Spleen (tissue), 7 donors: ENCODE data around the gene SREBF2.

Experiments used
- CTCF ChIP-seq, 11 experiments: fragments of 200-600 bp in 7 of 11; fragments of 450-650 bp in 4 of 11; sonication (generic) in 4 of 11; IDR thresholded peaks in 8 of 11; conservative IDR thresholded peaks in 3 of 11; 1 replicate in 7 of 11; 2 replicates in 4 of 11; pipeline versions ENCODE4 v1.4.0 to v1.8.0; 2016 to 2021; ENCODE audit warnings: antibody characterized with exemption in 11 of 11, inconsistent platforms in 4 of 11, mild to moderate bottlenecking in 1 of 11
- POLR2A ChIP-seq, 3 donors: fragments of 450-650 bp; IDR thresholded peaks; one replicate each; pipeline ENCODE4 v1.5.1; 2017; ENCODE audit warnings: antibody characterized with exemption in 3 of 3, mild to moderate bottlenecking in 1 of 3
- donor health status: DM: no; HTN: no; CAD: no; lungs with moderate emphysema.
- donor health status: DM: no; HTN: no; CAD: no.
- donor health status: DM: no; HTN: no; CAD: no.

- TF ChIP-seq CTCF (IDR thresholded peaks at IDR 0.05 in 8 of 11, conservative IDR thresholded peaks at IDR 0.05 in 3 of 11) (no peak), POLR2A (IDR thresholded peaks at IDR 0.05) (no peak)
Observed at GRCh38 chr22:41818011-41818410, 14.9 kb upstream of the SREBF2 start.
